OCI-LY7 (cell line): Measurements from ENCODE around the gene TRPM3.

Experiments used
- CTCF ChIP-seq: fragments of 200-600 bp; sonication (generic); conservative IDR thresholded peaks from 2 replicates; pipeline ENCODE4 v1.5.1; 2014; ENCODE audit warnings: mild to moderate bottlenecking, antibody characterized with exemption, low read length, moderate library complexity, mixed read lengths
- EZH2phosphoT487 ChIP-seq: fragments of 200-600 bp; sonication (generic); IDR thresholded peaks from 2 replicates; pipeline ENCODE4 v1.6.1; 2018; ENCODE audit warnings: low read depth, borderline replicate concordance, mild to moderate bottlenecking, mixed run types, antibody characterized with exemption, low read length, moderate library complexity, mixed read lengths

GRCh38 chr9:70488793-70489105 is 632.7 kb downstream of the TRPM3 start:
- no peak for TF ChIP-seq CTCF
- no peak for TF ChIP-seq EZH2phosphoT487
